DOHH2 (cell line): ENCODE data around the gene CADPS2.

ENCODE experiments used
- CTCF ChIP-seq: fragments of 200-600 bp; sonication (generic); IDR thresholded peaks from one replicate; pipeline ENCODE4 v1.5.1; 2014; ENCODE audit warnings: antibody characterized with exemption, mild to moderate bottlenecking, low read depth, low read length; ENCODE audit not compliant: poor library complexity, severe bottlenecking
- EZH2phosphoT487 ChIP-seq: fragments of 200-600 bp; sonication (generic); IDR thresholded peaks from 2 replicates; pipeline ENCODE4 v1.6.1; 2017; ENCODE audit warnings: borderline replicate concordance, mild to moderate bottlenecking, antibody characterized with exemption, low read length, moderate library complexity, mixed read lengths

- no peak for TF ChIP-seq CTCF
- no peak for TF ChIP-seq EZH2phosphoT487
Observed at GRCh38 chr7:122352454-122352853, 533.8 kb downstream of the CADPS2 start.
